Measurements from ENCODE around the gene TTC13. TPM values are rescaled to one million over a fixed set of nuclear protein-coding genes. Genes with fewer than 3 reads are reported as not detected.

TTC13 gene
- total RNA-seq, 4 donors from 2014 or later = 17.3 to 106 (median 42.6) TPM

DNA sequence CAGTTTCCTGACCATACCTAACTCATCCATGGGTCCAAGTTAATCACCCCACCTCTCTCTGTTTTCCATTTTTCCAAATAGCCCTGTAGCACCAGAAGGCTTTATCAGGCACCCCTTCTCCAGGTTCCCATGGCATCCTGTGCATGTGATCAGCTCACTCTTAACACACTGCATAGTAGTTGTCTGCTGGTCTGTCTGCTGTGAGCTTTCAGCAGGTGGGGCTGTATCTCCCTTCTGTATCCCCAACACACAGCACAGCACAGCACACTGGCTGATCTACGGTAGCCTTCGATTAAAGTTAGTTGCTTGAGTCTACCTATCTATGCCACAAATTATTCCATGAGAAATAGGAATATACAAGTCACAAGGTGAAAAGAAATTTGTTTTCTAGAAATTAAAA is 56.0 kb downstream of the TTC13 start:
- Histone ChIP-seq H3K27ac (no peak overlapping the region), H3K27me3 (no peaks in the 10 kb centered on the region), H3K36me3 (peaks cover 0 to 32% (median 0%) of the 10 kb centered on the region in 3 donors), H3K9me3 (no peaks in the 10 kb centered on the region), H3K4me3 (no peak overlapping the region), H3K4me1 (no peaks in the 10 kb centered on the region)
- DNase-seq = no peak
- TF ChIP-seq, protein P1, sequence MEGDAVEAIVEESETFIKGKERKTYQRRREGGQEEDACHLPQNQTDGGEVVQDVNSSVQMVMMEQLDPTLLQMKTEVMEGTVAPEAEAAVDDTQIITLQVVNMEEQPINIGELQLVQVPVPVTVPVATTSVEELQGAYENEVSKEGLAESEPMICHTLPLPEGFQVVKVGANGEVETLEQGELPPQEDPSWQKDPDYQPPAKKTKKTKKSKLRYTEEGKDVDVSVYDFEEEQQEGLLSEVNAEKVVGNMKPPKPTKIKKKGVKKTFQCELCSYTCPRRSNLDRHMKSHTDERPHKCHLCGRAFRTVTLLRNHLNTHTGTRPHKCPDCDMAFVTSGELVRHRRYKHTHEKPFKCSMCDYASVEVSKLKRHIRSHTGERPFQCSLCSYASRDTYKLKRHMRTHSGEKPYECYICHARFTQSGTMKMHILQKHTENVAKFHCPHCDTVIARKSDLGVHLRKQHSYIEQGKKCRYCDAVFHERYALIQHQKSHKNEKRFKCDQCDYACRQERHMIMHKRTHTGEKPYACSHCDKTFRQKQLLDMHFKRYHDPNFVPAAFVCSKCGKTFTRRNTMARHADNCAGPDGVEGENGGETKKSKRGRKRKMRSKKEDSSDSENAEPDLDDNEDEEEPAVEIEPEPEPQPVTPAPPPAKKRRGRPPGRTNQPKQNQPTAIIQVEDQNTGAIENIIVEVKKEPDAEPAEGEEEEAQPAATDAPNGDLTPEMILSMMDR (IDR thresholded peaks at IDR 0.05) = no peak
- no peak for TF ChIP-seq POLR2A (IDR thresholded peaks at IDR 0.05)

DNA sequence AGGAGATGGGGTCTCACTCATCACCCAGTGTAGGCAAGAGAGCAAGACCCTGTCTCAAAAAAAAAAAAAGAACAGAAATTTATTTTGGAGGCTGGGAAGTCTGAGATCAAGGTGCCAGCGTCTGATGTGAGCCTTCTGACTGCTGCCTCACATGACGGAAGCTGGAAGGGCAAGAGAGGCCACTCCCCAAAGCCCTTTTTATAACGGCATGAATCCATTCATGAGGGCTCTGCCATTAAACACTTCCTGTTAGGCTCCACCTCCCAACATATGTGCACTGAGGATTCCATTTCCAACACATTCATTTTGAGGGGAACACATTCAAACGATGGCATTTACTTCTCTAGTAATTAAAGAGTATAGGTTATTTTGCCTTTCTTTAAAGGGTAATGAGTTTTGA is 59.5 kb downstream of the TTC13 start:
- DNase-seq = no peak
- no peaks in the 10 kb centered on the region for H3K9me3 ChIP-seq
- TF ChIP-seq, protein P1 (IDR thresholded peaks at IDR 0.05) = no peak
- no peak for TF ChIP-seq POLR2A (IDR thresholded peaks at IDR 0.05)
- no peak overlapping the region for H3K27ac ChIP-seq
- H3K36me3 ChIP-seq = peaks cover 0 to 39% (median 0%) of the 10 kb centered on the region in 3 donors
- no peaks in the 10 kb centered on the region for H3K27me3 ChIP-seq
- H3K4me1 ChIP-seq = no peaks in the 10 kb centered on the region
- no peak overlapping the region for H3K4me3 ChIP-seq

DNA sequence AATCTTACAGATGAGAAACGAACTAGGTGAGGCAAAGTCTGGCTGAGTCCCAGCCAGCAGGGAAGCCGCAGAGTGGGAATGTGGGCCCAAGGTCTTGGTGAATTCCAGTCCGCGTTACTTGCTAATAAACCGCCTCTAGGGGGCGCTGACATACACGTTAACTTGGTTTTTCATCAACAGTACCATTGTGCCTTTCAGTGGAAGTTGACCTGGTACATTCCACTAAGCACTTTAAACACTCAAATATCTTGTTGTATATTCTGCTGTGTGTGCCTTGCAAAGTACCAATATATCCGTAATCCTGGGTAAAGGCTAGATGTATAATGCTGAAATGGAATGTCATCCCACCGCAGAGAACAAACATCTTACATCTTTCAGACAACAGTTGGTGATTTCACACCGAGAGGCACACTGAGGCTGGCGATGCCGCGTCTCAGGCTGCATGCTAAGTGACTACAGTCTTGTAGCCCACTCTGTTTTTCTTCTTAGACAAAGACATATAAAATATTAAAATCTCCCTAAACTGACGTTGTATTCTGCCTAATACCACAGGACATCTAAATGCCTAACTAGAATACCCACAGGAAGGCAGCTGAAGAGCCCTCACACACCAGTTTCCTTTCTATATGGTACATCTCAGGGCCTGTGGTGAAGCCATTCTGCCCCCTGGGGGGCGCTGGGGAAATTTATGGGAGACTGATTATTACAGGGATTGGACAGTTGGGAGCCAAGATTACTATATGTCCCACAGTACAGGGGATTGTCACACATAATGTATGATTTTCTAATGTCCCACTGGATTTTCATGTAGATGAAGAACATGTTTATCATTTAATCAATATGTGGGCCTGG is 61.2 kb downstream of the TTC13 start:
- Histone ChIP-seq H3K27ac (no peak overlapping the region), H3K9me3 (no peaks in the 10 kb centered on the region), H3K4me3 (no peak overlapping the region), H3K27me3 (no peaks in the 10 kb centered on the region), H3K36me3 (peaks cover 0 to 39% (median 0%) of the 10 kb centered on the region in 3 donors), H3K4me1 (no peaks in the 10 kb centered on the region)
- peak; percentile 68 to 94 (median 86) for DNase-seq
- TF ChIP-seq, protein P1 (IDR thresholded peaks at IDR 0.05) = peak; percentile 43 to 83 (median 74)
- TF ChIP-seq POLR2A (IDR thresholded peaks at IDR 0.05) = no peak

DNA sequence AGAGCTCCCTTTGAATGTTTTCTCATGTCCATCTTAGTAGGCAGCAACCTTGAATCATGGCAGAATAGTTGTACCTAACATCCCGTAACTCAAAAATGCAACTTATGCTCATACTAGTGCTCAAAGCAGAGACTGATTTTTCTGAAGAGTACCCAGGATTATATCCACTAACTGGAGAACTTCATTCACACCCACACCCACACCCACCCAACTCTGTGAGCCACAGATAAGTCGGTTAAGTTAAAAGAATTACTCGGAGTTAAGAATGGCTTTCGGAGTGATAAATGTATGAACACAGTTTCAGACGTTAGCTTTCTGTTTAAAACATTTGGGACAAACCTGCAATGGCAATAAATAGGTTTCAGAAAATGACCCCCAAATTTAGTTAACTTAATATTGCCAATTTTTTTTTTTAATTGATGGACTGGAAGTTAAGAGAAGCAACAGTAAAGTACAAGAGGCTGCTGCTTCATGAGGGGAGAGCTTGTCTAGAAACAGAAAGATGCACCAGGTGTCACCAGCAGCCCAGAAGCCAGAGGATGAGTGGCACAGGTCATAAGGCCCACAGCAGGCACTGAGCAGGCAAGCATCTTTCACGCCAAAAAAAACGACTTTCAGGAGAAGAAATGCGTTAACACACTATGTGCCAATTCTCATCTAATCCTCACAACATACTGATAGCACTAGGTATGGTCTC is 61.9 kb downstream of the TTC13 start:
- DNase-seq = no peak
- peaks cover 0 to 47% (median 0%) of the 10 kb centered on the region in 3 donors for H3K36me3 ChIP-seq
- no peaks in the 10 kb centered on the region for H3K27me3 ChIP-seq
- no peak for TF ChIP-seq POLR2A (IDR thresholded peaks at IDR 0.05)
- TF ChIP-seq, protein P1 (IDR thresholded peaks at IDR 0.05) = no peak
- H3K9me3 ChIP-seq = no peaks in the 10 kb centered on the region
- H3K4me1 ChIP-seq = no peaks in the 10 kb centered on the region
- H3K4me3 ChIP-seq = no peak overlapping the region
- H3K27ac ChIP-seq = no peak overlapping the region

DNA sequence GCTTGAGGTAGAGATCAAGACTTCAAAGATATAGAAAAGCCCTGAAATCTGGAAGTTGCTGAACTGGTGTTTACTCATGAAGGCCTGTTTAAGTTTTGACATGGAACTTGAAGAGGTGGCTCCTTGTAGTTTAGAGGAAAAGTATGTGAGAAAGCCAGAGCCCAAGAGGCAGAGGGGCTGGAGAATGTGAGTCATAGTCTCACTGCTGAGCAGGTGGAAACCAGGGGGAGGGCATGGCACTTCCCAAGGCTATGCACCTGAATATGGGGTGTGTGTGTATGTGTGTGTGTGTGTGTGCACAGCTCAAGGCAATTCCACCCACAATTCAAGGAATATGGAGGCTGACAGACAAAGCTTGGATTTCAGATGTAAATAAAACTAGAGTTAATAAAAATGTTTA is 63.6 kb downstream of the TTC13 start:
- no peak for TF ChIP-seq POLR2A (IDR thresholded peaks at IDR 0.05)
- TF ChIP-seq, protein P1 (IDR thresholded peaks at IDR 0.05) = no peak
- peaks cover 0 to 58% (median 0%) of the 10 kb centered on the region in 3 donors for H3K36me3 ChIP-seq
- H3K4me1 ChIP-seq = no peaks in the 10 kb centered on the region
- no peaks in the 10 kb centered on the region for H3K9me3 ChIP-seq
- H3K27me3 ChIP-seq = no peaks in the 10 kb centered on the region
- H3K27ac ChIP-seq = no peak overlapping the region
- H3K4me3 ChIP-seq = no peak overlapping the region
- DNase-seq = no peak

All from Peyer's patch (tissue), 4 donors.